NCI-H2081 treated with DMSO at 0.1 percent for 48 hours (cell line): ENCODE measurements around the gene SIAE.

Source experiments
- DNase-seq: peaks from one replicate; lab custom pipeline; 2025; lab: John Stamatoyannopoulos, UW

The SIAE gene

DNA sequence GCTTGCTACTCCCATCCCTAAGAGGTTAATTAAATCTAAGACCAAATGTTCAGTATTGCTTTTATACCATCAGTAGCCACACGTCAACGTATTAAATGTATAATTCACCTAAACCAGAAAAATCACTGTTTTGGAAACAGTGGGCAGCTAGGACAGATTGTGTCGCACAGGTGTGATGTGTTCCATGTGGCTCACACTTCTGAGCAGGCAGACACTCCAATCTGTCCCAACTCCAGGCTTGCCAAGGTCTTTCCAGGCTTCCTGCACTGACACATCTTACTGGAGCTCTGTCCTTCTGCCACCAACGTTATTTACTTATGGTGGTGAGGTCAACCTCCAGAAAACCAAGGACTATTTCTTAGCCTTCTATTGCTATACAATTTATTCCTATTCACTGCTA, 11.4 kb downstream of the SIAE start:
- no peak for DNase-seq

DNA sequence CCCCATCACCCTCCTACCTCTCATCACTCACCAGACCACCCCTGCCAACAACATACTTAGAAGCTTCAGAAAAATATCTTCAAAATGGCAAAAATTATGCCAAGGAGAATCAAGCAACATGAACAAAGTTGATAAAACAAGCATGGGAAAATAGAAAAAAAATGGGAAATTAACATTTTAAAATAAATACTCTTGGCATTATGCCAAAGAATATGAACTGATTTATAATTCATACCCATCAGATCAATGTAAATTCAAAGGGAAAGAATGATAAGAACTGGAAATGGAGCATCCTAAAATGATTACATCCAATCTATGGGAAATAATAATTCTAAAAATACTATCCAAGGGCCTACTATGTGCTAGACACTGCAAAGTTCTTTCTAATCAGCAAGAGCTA, 12.0 kb downstream of the SIAE start:
- no peak for DNase-seq

DNA sequence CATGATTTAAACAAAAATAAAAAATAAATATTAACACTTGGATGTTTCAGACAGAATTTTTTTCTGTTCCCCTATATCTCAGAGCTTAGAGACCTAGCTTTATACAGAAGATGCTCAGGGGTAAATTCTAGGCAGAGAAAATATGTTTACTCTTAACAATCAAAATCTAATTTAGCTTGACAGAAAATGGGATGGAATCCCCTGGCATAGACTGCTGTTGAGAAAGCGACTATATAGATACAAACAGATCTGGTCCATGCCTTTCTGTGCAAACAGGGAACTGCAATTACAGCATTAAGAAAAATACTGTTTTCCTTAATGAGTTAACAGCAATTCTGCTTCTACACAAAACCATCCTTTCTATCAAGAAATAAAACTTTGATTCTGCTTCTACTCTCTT, 14.6 kb downstream of the SIAE start:
- no peak for DNase-seq

DNA sequence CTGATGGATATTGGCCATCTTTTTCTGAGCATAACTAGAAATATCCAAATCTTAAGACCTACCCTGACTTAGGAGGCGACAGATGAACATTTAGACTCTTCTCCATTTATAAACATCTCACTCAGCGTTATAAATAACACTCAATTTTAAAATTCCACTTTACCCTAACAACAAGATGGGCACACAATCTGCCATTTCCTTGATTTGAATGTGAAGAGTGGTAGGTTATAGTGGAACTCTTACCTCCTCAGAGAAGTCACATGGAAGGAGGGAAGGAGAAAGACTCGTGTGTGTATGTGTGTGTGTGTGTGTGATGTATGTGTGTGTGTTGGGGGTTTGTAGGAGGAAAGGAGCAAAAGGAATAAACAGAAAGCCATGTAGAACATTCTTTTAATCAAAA, 15.0 kb downstream of the SIAE start:
- DNase-seq = no peak

DNA sequence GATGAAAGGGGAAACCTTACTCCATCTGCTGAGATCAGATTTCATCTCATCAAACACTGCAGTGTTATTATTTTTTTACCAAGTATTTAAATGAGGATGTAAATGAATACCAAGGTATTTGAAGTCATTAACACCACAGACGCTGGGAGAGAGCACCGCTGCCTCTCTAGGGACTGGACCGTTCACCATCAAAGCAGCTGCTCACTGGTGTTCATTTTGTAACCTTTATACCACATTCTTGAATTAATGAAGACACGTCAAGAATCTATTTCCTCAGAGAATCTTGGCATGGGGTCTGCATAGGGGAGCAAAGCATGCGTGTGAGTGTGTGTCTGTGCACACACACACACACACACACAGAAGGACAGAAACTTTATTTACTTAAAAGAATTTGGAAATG, 15.6 kb downstream of the SIAE start:
- no peak for DNase-seq

DNA sequence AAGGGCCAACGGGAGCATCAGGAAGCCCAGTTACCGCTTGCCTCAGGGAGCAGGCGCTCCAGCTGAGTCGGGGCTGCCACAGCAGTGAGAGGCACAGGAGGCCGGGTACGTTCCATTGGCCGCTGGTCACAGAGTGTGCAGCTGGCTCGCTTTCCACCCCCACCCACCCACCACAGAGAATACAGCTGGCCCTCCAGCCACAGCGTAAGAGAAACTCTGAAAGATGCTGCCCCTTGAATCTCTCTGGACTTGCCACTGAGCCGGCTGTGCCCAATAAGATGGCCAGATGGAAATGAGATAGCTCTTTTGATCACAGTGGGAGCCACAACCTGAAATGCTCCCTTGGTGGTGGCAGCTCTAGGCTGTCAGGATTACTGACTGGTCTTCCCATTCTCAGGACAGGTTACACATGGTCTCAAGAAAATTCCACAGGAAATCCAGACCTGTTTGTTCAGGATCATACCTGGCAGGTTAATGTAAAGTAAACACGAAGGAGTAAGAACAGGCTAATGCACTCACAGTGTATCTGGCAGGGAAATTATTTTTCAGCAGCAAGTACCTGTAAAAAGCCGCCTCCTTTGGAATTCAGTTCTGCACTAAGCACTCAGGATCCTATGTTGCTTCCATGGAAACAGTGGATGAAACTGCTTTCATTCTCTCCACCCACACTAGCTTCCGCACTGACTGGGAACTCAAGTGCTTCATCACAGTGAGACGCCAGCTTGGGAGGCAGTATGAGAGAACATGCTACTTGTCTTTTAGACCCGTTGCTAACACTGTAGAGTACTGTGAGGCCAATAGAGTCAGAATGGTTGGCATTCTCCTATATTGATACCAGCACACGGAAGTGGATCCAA, 16.5 kb downstream of the SIAE start:
- DNase-seq = no peak

DNA sequence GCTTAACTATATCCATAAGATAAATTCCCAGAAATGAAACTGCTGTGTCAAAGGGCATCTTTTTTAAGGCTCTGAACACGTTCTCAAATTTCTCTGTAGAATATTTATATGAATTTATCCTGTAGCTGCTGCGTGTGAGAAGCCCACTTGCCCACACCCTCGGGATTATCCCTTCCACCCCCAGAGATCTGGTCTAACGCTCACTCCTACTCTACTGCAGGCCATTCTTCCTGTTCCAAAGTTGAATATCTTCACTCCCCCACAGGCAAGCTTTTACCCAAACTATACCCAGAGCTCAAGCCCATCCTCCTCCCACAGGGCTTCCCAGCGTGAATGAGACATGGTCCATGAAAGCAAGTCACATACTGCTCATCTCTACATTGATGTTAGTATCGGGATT, 24.9 kb downstream of the SIAE start:
- no peak for DNase-seq

DNA sequence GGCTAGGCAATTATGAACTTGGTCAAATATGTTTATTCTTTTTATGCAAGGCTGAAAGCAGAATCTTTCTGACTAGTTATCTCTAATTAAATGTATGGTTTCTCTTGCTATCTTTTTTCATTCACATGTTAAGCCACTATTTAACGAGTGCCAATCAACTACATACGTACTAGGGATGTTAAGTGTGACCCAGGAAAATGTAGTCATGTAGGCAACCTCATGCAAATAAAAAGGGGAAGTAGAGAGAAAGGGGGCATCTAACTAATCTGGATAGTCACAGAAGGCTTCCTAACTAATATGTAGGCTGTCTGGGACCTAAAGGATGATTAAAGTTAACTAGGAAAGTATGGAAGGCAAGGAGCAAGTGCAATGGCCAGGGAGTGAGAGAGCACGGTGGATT, 27.4 kb downstream of the SIAE start:
- no peak for DNase-seq

DNA sequence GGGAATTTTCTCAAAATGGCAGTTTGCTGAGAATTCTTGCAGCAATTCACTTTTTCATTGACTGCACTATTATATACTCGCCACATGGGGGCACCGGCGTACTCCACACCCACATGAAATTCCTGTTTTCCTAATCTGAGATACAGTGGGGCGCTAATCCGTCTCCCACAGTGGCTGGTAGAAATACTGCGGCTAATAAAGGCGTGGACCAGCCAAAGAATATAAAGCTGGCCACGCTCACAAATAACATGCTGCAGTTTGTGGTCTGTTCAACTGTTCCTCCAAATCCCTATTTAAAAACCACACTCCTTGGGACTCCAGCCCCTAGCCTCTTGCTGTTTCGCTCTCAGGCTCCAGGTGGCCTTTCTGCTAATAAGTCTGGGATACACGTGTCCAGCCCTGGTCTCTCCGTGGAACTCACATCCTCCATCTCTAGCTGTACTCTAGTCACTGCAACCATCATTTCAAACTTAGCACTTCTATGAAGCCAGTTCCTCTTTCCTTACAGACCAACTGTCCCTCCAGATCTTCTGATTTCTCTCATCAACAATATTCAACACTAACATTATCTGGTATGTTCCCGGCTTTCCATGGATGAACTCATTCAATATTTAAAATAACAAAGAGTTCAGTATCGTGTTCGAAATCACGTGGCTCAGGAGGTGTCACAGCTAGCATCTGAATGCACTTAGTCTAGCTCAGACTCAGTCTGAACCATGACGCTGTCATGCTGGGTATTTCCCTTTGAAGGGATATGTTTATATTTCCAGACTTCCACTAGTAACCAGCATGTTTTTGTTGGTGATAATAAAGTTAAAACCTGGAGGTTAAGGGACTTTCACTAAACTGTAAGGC, 28.9 kb downstream of the SIAE start:
- DNase-seq = no peak

DNA sequence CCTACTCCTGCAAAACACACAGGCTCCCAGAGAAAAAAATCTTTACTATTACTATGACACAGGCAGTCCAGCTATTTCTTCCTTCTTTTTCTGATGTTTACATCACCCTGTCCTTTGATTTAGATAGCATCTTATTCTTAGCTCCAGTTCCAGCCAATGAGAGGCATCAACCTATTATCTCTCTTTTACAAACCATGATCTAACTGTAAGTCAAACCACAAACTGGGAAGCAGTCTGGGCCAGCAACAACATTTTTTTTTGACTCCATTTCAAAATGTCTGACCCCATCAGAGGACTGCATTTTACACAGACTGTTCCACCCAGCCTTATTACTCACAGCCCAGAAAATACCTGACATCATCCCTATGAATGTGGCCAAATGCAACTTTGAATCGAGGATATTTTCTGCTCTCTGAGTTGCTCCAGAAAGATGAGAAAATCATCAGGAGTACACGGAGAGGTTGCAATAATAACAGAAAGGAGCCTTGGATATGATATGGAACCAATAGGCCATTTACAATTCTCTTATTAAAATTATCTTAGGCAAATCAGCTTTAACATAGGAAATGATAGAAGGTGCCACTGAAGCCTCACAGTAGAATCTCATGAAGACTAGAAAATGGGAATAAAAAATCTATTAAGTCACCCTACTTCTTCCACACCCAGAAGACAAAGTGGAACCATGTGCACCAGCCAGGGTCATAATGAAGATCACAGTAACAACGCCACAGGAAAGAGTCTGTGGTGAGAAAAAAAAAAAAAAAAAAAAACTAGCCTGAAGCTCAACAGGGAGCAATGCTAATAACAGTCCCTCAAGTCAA, 29.7 kb downstream of the SIAE start:
- no peak for DNase-seq

DNA sequence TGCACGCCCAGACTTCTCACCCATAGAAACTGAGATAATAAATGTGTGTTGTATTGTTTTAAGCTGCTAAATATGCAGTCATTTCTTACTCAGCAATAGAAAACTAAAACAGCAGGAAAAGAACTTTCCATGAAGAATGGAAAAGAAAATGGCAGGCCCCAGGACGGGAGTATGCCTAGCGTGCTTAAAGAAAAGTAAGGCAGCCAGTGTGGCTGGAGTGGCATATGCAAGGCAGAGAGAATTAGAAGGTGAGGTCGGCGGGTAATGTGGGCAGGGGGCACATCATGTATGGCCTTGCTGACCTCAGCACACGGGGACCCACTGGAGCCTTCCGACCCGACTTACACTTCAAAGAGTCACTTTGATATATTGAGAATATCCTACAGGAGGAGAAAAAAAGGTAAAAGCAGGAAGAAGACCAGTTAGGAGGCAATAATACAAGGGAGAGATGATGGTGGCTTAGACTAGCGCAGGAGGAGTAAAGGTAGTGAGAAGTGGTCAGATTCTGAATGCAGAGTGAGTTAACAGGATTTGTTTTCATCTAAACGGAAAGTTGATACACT, 30.4 kb downstream of the SIAE start:
- no peak for DNase-seq

DNA sequence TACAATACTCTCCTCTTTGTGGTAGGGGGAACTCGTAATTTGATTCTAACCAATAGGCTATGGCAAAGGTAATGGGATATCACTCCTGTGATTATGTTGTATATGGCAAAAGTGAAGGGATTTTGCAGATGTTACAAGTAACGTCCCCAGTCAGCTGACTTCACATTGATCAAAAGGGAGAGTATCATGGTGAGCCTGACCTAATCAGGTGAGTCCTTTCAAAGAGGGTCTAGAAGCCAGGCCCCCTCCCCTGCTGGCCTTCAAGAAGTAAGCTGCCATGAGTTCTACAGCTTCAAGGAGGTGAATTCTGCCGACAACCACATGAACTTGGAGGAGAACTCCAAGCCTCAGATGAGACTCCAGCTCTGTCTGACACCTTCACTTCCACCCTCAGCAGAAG, 30.9 kb downstream of the SIAE start:
- no peak for DNase-seq

DNA sequence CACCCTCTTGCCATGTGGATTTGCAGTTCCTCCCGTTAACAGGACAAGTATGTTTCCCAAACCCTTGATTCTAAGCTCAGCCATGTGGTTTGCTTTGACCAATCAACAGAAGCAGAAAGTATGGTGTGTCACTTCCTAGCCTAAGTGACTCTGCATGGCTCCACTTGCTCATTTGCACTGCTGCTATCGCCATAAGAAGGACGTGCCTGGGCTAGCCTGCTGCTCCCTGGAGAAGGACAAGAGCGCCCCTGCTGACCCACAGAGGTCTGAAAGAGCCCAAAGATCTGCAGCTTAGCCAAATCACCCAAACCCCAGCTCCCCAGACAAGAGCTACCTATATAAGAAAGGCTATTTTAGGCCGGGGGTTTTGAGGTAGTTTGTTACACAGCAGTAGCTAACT, 32.9 kb downstream of the SIAE start:
- DNase-seq = no peak

DNA sequence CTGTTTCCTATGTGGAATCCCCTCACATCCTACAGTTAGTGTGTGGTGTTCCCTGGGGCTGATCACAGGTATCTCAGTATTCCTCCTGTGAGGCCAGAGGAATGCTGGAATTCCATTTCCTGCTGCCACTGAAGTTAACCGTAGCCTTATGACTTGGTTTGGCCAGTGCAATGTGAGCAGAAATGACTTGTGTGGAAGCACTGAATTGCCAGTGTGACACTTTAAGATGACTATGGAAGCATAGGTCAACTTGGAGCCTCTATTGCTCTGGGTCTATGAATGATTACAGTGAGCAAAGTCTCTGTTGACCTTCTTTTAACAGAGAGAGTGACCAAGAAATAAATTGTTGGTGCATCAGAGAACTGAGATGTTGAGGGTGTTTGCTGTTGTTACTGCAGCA, 34.4 kb downstream of the SIAE start:
- DNase-seq = no peak

DNA sequence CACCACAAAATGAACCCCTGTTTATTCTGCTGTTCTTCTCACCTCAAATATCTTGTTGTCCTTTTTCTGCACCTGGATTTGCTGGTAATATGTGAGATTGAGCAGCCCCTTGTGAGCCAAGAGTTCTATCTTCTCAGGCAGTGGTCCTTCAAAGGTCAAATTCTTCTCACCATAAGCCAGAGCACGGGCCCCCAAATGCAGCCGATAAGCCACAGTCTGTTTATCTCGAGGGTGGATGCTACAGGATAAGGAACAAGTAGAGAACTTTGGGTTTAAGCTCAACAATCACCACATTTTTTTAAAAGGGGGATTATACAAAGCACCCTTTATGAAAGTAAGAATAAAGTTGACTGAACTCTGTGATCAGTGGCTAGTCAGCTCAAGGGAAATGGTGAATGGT, 35.0 kb downstream of the SIAE start:
- no peak for DNase-seq

DNA sequence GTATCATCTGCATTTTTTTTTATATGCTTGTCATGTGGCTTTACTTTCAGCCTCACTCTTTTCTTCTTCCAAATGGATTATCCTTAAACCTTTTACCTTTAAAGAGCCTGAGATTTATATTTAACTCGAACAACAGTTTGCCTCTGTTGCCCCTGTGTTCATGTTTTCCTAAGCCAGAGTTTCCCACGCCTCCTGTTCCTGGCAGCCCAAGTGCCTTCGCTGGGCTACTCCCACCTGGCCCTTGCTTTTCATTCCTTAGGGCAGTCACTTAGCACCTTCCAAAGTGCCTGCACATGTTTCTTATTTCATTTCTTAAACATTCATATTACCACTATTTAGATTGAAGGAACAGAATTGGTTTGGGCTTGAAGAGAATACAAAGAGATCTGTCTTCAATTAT, 37.6 kb downstream of the SIAE start:
- DNase-seq = no peak

DNA sequence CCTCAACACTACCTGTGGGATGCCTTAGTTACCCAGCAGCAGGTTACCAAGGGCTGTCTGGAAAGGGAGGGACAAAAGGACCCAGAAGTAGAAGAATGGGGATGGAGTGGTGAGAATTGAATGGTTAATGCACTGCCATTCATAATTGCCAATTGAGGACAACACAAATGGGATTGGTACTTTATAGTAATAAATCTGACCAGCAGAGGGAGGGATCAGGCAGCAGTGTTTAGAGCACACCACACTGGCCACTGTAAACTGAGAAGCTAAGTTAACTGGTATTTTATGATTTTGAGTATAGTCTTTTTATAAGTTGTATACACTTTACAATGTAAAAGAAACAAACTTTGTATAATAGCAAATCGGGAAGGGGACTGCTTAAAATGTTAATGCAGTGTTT, 40.2 kb downstream of the SIAE start:
- DNase-seq = no peak

DNA sequence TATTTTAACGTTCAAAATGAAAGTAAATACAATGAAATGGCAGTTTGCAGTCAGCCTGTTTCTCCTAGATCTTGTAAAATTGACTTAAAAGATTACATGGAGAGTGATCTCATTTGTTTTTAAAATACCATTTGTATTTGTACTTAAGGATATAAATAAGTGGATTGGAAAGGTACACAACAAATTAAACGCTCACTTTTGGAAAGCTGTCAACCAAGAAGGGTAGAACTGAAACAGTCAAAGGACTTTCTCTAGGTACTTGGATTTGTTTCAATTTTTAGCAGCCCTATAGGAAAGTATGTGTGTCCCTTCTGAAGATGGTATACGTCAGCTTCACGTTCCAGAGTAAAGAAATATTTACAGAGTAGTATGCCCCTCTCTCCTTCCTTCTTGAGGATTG, 43.6 kb downstream of the SIAE start:
- no peak for DNase-seq

DNA sequence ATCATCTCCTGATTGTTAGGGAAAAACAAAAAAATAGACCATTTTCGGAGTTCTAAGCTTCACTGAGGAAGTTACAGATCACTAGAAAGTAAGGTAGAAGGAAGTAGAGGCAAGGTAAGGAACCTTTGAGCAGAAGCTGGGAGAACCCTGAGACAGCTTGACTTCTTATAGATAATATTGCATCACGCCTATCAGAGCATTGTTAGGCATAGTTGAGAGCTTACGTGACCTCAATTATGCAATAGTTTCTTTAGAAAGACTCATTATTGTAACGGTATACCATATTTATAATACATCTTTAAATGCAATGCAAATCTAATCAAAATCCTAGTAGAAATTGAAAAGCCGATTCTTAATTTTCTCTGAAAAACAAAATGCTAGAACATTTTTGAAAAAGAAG, 46.0 kb downstream of the SIAE start:
- DNase-seq = no peak

DNA sequence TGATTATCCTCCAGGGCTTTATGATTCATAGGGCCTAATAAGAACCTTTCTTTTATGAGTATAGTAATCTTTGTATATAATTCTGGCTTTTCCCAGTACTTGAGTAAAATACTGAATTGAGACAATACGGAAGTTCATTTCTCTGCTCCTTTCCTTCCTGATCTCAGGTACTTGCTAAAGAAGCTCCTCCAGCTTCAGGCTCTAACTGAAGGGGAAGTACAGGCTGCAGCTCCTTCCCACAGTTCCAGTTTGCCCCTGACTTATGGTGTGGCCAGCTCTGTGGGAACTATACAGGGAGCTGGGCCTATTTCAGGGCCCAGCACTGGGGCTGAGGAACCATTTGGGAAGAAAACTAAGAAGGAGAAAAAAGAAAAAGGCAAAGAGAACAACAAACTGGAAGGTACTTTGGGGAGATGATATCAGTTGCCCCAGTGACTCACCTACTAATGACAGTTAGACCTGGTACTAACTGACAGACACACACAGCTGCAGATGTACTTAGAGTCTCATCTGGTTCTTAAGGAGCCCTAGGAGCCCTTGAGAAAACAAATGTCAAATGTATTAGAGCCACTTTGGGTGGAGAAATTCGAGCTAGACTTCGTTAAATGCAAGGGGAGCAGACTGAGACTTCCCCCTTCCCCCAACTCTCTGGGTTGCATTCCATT, 47.9 kb downstream of the SIAE start:
- no peak for DNase-seq

DNA sequence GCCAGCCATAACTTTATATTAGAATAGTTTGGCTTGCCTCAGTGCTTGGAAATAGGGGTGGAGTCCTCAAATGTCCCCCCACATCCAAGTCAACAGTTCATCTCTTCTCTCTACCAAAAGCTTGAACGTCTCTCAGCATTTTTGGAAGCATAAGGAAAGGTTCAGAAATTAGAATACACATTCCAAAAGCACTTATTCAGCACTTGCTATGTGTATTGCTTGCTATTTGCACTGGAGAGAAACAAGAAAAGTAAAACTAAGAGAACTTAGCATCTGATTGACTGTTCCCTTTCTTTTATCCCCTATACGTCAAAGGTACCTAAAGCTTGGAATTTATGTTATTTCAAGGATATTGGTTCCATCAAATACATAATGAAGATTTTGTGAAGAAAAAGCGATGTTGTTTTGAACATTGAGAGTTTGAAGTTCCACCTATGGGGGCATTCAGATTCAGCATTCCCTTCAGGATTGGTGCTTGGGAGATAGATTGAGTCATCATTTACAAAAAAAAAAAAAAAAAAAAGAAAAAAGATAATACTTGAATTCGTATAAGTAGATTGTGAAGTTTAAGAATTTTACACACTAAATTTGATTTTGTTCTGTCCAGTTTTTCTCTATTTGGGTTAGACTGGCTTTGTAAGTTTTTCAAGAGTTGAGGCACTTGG, 49.5 kb downstream of the SIAE start:
- DNase-seq = no peak
